ENCODE results near the gene ACAP3. TPM values are rescaled to one million over a fixed set of nuclear protein-coding genes. Genes with fewer than 3 reads are reported as not detected.
A peak's percentile ranks its signal among the peaks of the same experiment; 100 is the strongest.

Gene ACAP3
- total RNA-seq, 1 donor from 2014 or later = 10.7 TPM

DNA sequence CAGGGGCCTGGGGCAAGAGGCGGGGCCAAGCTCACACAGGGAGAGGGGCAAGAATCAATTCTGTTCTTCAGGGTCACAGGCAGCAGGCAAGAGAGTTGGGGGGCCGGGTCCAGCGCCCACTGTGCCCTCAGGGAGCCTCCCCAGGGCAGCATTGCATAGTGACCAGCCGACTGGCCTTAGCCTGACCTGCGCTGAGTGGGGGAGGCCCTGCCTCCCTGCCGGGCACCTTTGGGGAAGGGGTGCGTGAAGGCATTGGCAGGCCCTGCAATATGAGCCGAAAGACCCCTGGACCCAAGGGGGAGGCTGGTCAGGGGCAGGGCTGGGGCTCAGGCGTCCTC, 15.3 kb downstream of the ACAP3 start:
- no peaks in the 10 kb centered on the region for H3K27me3 Mint-ChIP-seq (ENCODE audit: insufficient read depth, low read depth)
- Histone ChIP-seq H3K27ac (no peak overlapping the region), H3K27me3 (no peaks in the 10 kb centered on the region), H3K4me3 (no peak overlapping the region), H3K79me2 (ENCODE audit: low read depth) (no peaks in the 10 kb centered on the region), H3K36me3 (no peaks in the 10 kb centered on the region), H3K4me1 (no peaks in the 10 kb centered on the region), H3K9me3 (ENCODE audit: low read depth) (no peaks in the 10 kb centered on the region), H3F3A (ENCODE audit: low read depth) (no peaks in the 10 kb centered on the region), H3K4me2 (no peak overlapping the region), H4K20me1 (ENCODE audit: low read depth) (peaks cover 7% of the 10 kb centered on the region), H2AFZ (replicated peaks) (no peak overlapping the region), H3K9ac (no peak overlapping the region)
- H3K27ac Mint-ChIP-seq = no peak overlapping the region
- DNase-seq (ENCODE audit: low spot score) = no peak
- no peaks in the 10 kb centered on the region for H3K36me3 Mint-ChIP-seq
- H3K4me1 Mint-ChIP-seq = no peaks in the 10 kb centered on the region
- TF ChIP-seq EZH2phosphoT487 (IDR thresholded peaks at IDR 0.05) (no peak), EZH2 (IDR thresholded peaks at IDR 0.05) (no peak)
- H3K4me3 Mint-ChIP-seq = no peak overlapping the region
- no peaks in the 10 kb centered on the region for H3K9me3 Mint-ChIP-seq

DNA sequence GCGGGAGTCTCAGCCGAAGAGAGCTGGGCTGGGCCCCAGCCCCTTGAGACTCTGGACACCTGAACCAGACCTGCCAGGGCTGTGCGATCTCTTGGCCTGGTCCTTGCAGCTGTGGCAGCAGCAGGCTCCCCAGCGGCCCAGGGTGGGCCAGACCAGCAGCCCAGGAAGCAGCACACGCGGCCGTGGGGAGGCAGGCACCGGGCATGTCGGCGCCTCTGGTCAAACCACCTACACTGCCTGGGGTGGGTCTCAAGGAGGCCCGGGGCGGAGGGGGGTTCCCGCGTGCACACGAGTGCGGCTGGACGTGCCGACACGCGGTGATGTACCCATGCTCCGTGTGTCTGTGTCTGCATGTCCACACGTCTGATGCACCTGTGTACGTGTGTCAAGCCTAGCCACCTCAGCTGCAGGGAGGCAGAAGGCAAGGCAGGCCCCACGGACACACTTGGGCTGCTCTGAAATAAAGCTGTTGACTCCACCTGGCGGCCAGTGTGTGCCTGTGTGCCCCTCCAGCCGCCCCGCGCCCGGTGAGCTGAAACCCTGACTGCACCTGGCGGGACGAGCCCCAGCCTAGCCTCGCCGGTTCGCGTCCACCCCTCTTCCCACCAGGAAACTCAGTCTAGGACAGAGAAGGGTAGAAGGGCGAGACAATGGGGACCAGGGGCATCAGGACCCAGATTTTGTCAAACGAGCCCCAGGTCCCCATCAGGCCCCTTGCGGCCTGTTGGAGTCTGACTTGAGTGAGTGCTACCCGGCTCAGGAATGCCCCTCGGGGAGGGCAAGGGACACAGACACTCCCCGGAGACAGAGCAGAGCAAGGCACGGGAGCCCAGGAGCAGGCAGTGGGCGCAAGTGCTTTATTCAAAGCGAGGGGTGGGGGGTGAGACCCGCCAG, 15.9 kb downstream of the ACAP3 start:
- no peaks in the 10 kb centered on the region for H3K27me3 ChIP-seq
- peak; percentile 83 for DNase-seq (ENCODE audit: low spot score)
- no peak overlapping the region for H3K9ac ChIP-seq
- H3K36me3 Mint-ChIP-seq = no peaks in the 10 kb centered on the region
- H3K4me2 ChIP-seq = no peak overlapping the region
- H3K4me1 ChIP-seq = no peaks in the 10 kb centered on the region
- no peak overlapping the region for H2AFZ ChIP-seq (replicated peaks)
- no peaks in the 10 kb centered on the region for H3K9me3 ChIP-seq (ENCODE audit: low read depth)
- H4K20me1 ChIP-seq (ENCODE audit: low read depth) = peaks cover 7% of the 10 kb centered on the region
- no peaks in the 10 kb centered on the region for H3K4me1 Mint-ChIP-seq
- no peaks in the 10 kb centered on the region for H3F3A ChIP-seq (ENCODE audit: low read depth)
- H3K27me3 Mint-ChIP-seq (ENCODE audit: insufficient read depth, low read depth) = no peaks in the 10 kb centered on the region
- TF ChIP-seq, protein P1, sequence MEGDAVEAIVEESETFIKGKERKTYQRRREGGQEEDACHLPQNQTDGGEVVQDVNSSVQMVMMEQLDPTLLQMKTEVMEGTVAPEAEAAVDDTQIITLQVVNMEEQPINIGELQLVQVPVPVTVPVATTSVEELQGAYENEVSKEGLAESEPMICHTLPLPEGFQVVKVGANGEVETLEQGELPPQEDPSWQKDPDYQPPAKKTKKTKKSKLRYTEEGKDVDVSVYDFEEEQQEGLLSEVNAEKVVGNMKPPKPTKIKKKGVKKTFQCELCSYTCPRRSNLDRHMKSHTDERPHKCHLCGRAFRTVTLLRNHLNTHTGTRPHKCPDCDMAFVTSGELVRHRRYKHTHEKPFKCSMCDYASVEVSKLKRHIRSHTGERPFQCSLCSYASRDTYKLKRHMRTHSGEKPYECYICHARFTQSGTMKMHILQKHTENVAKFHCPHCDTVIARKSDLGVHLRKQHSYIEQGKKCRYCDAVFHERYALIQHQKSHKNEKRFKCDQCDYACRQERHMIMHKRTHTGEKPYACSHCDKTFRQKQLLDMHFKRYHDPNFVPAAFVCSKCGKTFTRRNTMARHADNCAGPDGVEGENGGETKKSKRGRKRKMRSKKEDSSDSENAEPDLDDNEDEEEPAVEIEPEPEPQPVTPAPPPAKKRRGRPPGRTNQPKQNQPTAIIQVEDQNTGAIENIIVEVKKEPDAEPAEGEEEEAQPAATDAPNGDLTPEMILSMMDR (IDR thresholded peaks at IDR 0.05) = peak; percentile 69
- no peak for TF ChIP-seq EZH2phosphoT487 (IDR thresholded peaks at IDR 0.05)
- H3K4me3 Mint-ChIP-seq = no peak overlapping the region
- H3K4me3 ChIP-seq = no peak overlapping the region
- no peaks in the 10 kb centered on the region for H3K79me2 ChIP-seq (ENCODE audit: low read depth)
- H3K27ac ChIP-seq = no peak overlapping the region
- no peak overlapping the region for H3K27ac Mint-ChIP-seq
- H3K36me3 ChIP-seq = no peaks in the 10 kb centered on the region
- H3K9me3 Mint-ChIP-seq = no peaks in the 10 kb centered on the region

DNA sequence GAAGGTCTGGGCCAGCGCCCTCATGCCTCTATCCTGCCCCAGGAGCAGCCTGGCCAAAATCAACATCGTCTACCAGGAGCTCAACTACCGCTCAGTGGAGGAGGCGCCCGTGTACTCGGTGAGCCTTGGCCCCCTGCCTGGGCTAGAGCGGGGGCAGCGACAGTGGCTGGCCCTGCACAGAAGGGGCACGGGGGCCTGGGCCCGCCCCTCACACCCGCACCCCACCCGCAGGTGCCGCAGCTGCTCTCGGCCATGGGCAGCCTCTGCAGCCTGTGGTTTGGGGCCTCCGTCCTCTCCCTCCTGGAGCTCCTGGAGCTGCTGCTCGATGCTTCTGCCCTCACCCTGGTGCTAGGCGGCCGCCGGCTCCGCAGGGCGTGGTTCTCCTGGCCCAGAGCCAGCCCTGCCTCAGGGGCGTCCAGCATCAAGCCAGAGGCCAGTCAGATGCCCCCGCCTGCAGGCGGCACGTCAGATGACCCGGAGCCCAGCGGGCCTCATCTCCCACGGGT, 16.7 kb downstream of the ACAP3 start:
- H3K9me3 ChIP-seq (ENCODE audit: low read depth) = no peaks in the 10 kb centered on the region

More for the DNA sequence above, 16.7 kb downstream of the ACAP3 start:
- Mint-ChIP-seq H3K27me3 (ENCODE audit: insufficient read depth, low read depth) (no peaks in the 10 kb centered on the region), H3K9me3 (no peaks in the 10 kb centered on the region), H3K4me1 (no peaks in the 10 kb centered on the region), H3K36me3 (no peaks in the 10 kb centered on the region), H3K27ac (no peak overlapping the region), H3K4me3 (no peak overlapping the region)
- no peaks in the 10 kb centered on the region for H3F3A ChIP-seq (ENCODE audit: low read depth)
- no peaks in the 10 kb centered on the region for H3K4me1 ChIP-seq
- H3K36me3 ChIP-seq = no peaks in the 10 kb centered on the region
- H3K79me2 ChIP-seq (ENCODE audit: low read depth) = no peaks in the 10 kb centered on the region
- H3K4me2 ChIP-seq = no peak overlapping the region
- no peaks in the 10 kb centered on the region for H3K27me3 ChIP-seq
- H4K20me1 ChIP-seq (ENCODE audit: low read depth) = peaks cover 7% of the 10 kb centered on the region
- TF ChIP-seq EZH2phosphoT487 (IDR thresholded peaks at IDR 0.05) (no peak), EZH2 (IDR thresholded peaks at IDR 0.05) (no peak)
- TF ChIP-seq, protein P1 (IDR thresholded peaks at IDR 0.05) = no peak
- H2AFZ ChIP-seq (replicated peaks) = no peak overlapping the region
- no peak overlapping the region for H3K4me3 ChIP-seq
- no peak overlapping the region for H3K9ac ChIP-seq
- H3K27ac ChIP-seq = no peak overlapping the region
- DNase-seq (ENCODE audit: low spot score) = no peak

All from neural progenitor cell (in vitro differentiated cells).